Measurements from ENCODE around the gene HIPK4.
"Not testable (repeated sequence)": the region's sequence is repeated elsewhere in the genome, so short reads cannot be mapped to it uniquely, and the experiment has no call there.

Gene HIPK4

GRCh38 chr19:40371802-40372122, 18.2 kb downstream of the HIPK4 start:
- DNase-seq (ENCODE audit: low read depth, low spot score): no peak
- H3K4me3 ChIP-seq (ENCODE audit: low read length): no peak overlapping the region

GRCh38 chr19:40370997-40371801, 18.8 kb downstream of the HIPK4 start:
- DNase-seq (ENCODE audit: low read depth, low spot score): no peak

GRCh38 chr19:40370253-40370652, 19.7 kb downstream of the HIPK4 start:
- DNase-seq (ENCODE audit: low read depth, low spot score); H3K4me3 ChIP-seq (ENCODE audit: low read length): not testable (repeated sequence)

More at GRCh38 chr19:40370997-40371801, 18.8 kb downstream of the HIPK4 start:
- H3K4me3 ChIP-seq (ENCODE audit: low read length): no peak overlapping the region

GRCh38 chr19:40369797-40370196, 20.2 kb downstream of the HIPK4 start:
- DNase-seq (ENCODE audit: low read depth, low spot score): no peak
- no peak overlapping the region for H3K4me3 ChIP-seq (ENCODE audit: low read length)

GRCh38 chr19:40367577-40368434, 22.2 kb downstream of the HIPK4 start:
- no peak overlapping the region for H3K4me3 ChIP-seq (ENCODE audit: low read length)
- DNase-seq (ENCODE audit: low read depth, low spot score): no peak

- DNase-seq (ENCODE audit: low read depth, low spot score): no peak
- H3K4me3 ChIP-seq (ENCODE audit: low read length): no peak overlapping the region
Observed at GRCh38 chr19:40366697-40367561, 23.1 kb downstream of the HIPK4 start.

GRCh38 chr19:40365613-40366401, 24.2 kb downstream of the HIPK4 start:
- H3K4me3 ChIP-seq (ENCODE audit: low read length): no peak overlapping the region
- no peak for DNase-seq (ENCODE audit: low read depth, low spot score)

GRCh38 chr19:40365010-40365409, 25.0 kb downstream of the HIPK4 start:
- H3K4me3 ChIP-seq (ENCODE audit: low read length): no peak overlapping the region
- no peak for DNase-seq (ENCODE audit: low read depth, low spot score)

- no peak for DNase-seq (ENCODE audit: low read depth, low spot score)
Observed at GRCh38 chr19:40363069-40363468, 26.9 kb downstream of the HIPK4 start.

GRCh38 chr19:40362160-40362559, 27.8 kb downstream of the HIPK4 start:
- DNase-seq (ENCODE audit: low read depth, low spot score): no peak
- H3K4me3 ChIP-seq (ENCODE audit: low read length): no peak overlapping the region

More at GRCh38 chr19:40363069-40363468, 26.9 kb downstream of the HIPK4 start:
- no peak overlapping the region for H3K4me3 ChIP-seq (ENCODE audit: low read length)

GRCh38 chr19:40360708-40361241, 29.2 kb downstream of the HIPK4 start:
- DNase-seq (ENCODE audit: low read depth, low spot score): no peak
- H3K4me3 ChIP-seq (ENCODE audit: low read length): no peak overlapping the region

GRCh38 chr19:40360020-40360707, 29.8 kb downstream of the HIPK4 start:
- no peak overlapping the region for H3K4me3 ChIP-seq (ENCODE audit: low read length)
- DNase-seq (ENCODE audit: low read depth, low spot score): no peak

GRCh38 chr19:40358773-40359172, 31.2 kb downstream of the HIPK4 start:
- no peak for DNase-seq (ENCODE audit: low read depth, low spot score)
- no peak overlapping the region for H3K4me3 ChIP-seq (ENCODE audit: low read length)

- no peak for DNase-seq (ENCODE audit: low read depth, low spot score)
- H3K4me3 ChIP-seq (ENCODE audit: low read length): no peak overlapping the region
Observed at GRCh38 chr19:40357640-40358039, 32.3 kb downstream of the HIPK4 start.

- H3K4me3 ChIP-seq (ENCODE audit: low read length): no peak overlapping the region
- DNase-seq (ENCODE audit: low read depth, low spot score): no peak
Observed at GRCh38 chr19:40356681-40357595, 33.0 kb downstream of the HIPK4 start.

- no peak for DNase-seq (ENCODE audit: low read depth, low spot score)
- H3K4me3 ChIP-seq (ENCODE audit: low read length): no peak overlapping the region
Observed at GRCh38 chr19:40355975-40356680, 33.9 kb downstream of the HIPK4 start.
